HUES64 (cell line): ENCODE results near the gene NUPR1.
"Not testable (repeated sequence)": the region's sequence is repeated elsewhere in the genome, so short reads cannot be mapped to it uniquely, and the experiment has no call there.

Experiments used
- H3K27ac ChIP-seq: 2 replicates; pipeline ENCODE4 v1.7.0; 2013; ENCODE audit warnings: low read depth, low read length, inconsistent platforms
- H3K27me3 ChIP-seq: 2 replicates; pipeline ENCODE4 v1.6.1; 2013; ENCODE audit warnings: mild to moderate bottlenecking, low read length; ENCODE audit not compliant: insufficient read depth
- H3K36me3 ChIP-seq: 2 replicates; pipeline ENCODE4 v1.6.1; 2013; ENCODE audit warnings: mild to moderate bottlenecking, low read length; ENCODE audit not compliant: insufficient read depth
- H3K4me1 ChIP-seq: 2 replicates; pipeline ENCODE4 v1.6.1; 2013; ENCODE audit warnings: mild to moderate bottlenecking, low read length, moderate library complexity; ENCODE audit not compliant: insufficient read depth
- H3K4me3 ChIP-seq: 2 replicates; pipeline ENCODE4 v1.5.1; 2013; ENCODE audit warnings: mild to moderate bottlenecking, low read length, moderate library complexity
- H3K9ac ChIP-seq: 2 replicates; pipeline ENCODE4 v1.6.1; 2013; ENCODE audit warnings: mild to moderate bottlenecking, low read depth, low read length
- H3K9me3 ChIP-seq: 2 replicates; pipeline ENCODE4 v1.6.1; 2013; ENCODE audit warnings: low read depth, low read length; ENCODE audit not compliant: insufficient read depth
- WGBS: fragments of 150-250, 120-280 bp; methylation state at CpG from one replicate; pipeline ENCODE4 v1.1.7; 2013; ENCODE audit warnings: missing lambda C conversion rate; 5-methylcytosine and 5-hydroxymethylcytosine counted together

The NUPR1 gene

GRCh38 chr16:28537964-28538732, 626 bp downstream of the NUPR1 start:
- Histone ChIP-seq H3K27ac (no peak overlapping the region), H3K9ac (no peak overlapping the region), H3K4me1 (no peaks in the 10 kb centered on the region), H3K27me3 (no peaks in the 10 kb centered on the region), H3K9me3 (no peaks in the 10 kb centered on the region), H3K36me3 (no peaks in the 10 kb centered on the region), H3K4me3 (no peak overlapping the region)
- WGBS = 94% methylated on average over 13 of the region's 13 CpGs

GRCh38 chr16:28537076-28537475, 1.7 kb downstream of the NUPR1 start:
- no peak overlapping the region for H3K4me3 ChIP-seq
- no peaks in the 10 kb centered on the region for H3K27me3 ChIP-seq
- H3K27ac ChIP-seq = no peak overlapping the region
- WGBS = 92% methylated on average over 6 of the region's 6 CpGs
- 0 out of 2 replicates have a peak, but pooled peaks cover 2% of the 10 kb centered on the region for H3K4me1 ChIP-seq
- no peaks in the 10 kb centered on the region for H3K36me3 ChIP-seq
- H3K9ac ChIP-seq = no peak overlapping the region
- H3K9me3 ChIP-seq = no peaks in the 10 kb centered on the region

- no peak overlapping the region for H3K27ac ChIP-seq
- no peak overlapping the region for H3K4me3 ChIP-seq
- 0 out of 2 replicates have a peak, but pooled peaks cover 4% of the 10 kb centered on the region for H3K4me1 ChIP-seq
- no peaks in the 10 kb centered on the region for H3K36me3 ChIP-seq
- 85% methylated on average over 5 of the region's 5 CpGs for WGBS
- no peaks in the 10 kb centered on the region for H3K9me3 ChIP-seq
- H3K9ac ChIP-seq = no peak overlapping the region
- H3K27me3 ChIP-seq = no peaks in the 10 kb centered on the region
These were observed 4.0 kb downstream of the NUPR1 start for GRCh38 chr16:28534542-28535373.

- 0 out of 2 replicates have a peak, but pooled peaks cover 4% of the 10 kb centered on the region for H3K4me1 ChIP-seq
- WGBS = 94% methylated on average over 5 of the region's 5 CpGs
- H3K9me3 ChIP-seq = no peaks in the 10 kb centered on the region
- no peaks in the 10 kb centered on the region for H3K27me3 ChIP-seq
- H3K27ac ChIP-seq = no peak overlapping the region
- no peak overlapping the region for H3K4me3 ChIP-seq
- no peak overlapping the region for H3K9ac ChIP-seq
- H3K36me3 ChIP-seq = no peaks in the 10 kb centered on the region
These were observed 5.7 kb downstream of the NUPR1 start for GRCh38 chr16:28532940-28533647.

GRCh38 chr16:28531777-28532744, 6.7 kb downstream of the NUPR1 start:
- H3K4me3 ChIP-seq = no peak overlapping the region
- 74% methylated on average over 9 of the region's 9 CpGs for WGBS

GRCh38 chr16:28529124-28529523, 9.7 kb downstream of the NUPR1 start:
- H3K27me3 ChIP-seq = no peaks in the 10 kb centered on the region

More at GRCh38 chr16:28531777-28532744, 6.7 kb downstream of the NUPR1 start:
- H3K36me3 ChIP-seq = no peaks in the 10 kb centered on the region
- H3K4me1 ChIP-seq = 0 out of 2 replicates have a peak, but pooled peaks cover 4% of the 10 kb centered on the region
- H3K9me3 ChIP-seq = no peaks in the 10 kb centered on the region
- no peaks in the 10 kb centered on the region for H3K27me3 ChIP-seq
- H3K9ac ChIP-seq = no peak overlapping the region
- H3K27ac ChIP-seq = no peak overlapping the region

GRCh38 chr16:28528463-28528867, 10.3 kb downstream of the NUPR1 start:
- 92% methylated on average over 5 of the region's 5 CpGs for WGBS
- H3K27me3 ChIP-seq = no peaks in the 10 kb centered on the region

More at GRCh38 chr16:28529124-28529523, 9.7 kb downstream of the NUPR1 start:
- Histone ChIP-seq H3K4me3 (no peak overlapping the region), H3K9me3 (no peaks in the 10 kb centered on the region), H3K36me3 (no peaks in the 10 kb centered on the region), H3K9ac (no peak overlapping the region), H3K27ac (no peak overlapping the region), H3K4me1 (0 out of 2 replicates have a peak, but pooled peaks cover 4% of the 10 kb centered on the region)

GRCh38 chr16:28527985-28528384, 10.8 kb downstream of the NUPR1 start:
- Histone ChIP-seq H3K27ac (no peak overlapping the region), H3K4me3 (no peak overlapping the region), H3K36me3 (no peaks in the 10 kb centered on the region), H3K9me3 (no peaks in the 10 kb centered on the region), H3K27me3 (no peaks in the 10 kb centered on the region), H3K9ac (no peak overlapping the region), H3K4me1 (0 out of 2 replicates have a peak, but pooled peaks cover 4% of the 10 kb centered on the region)
- 92% methylated on average over 3 of the region's 5 CpGs for WGBS

More at GRCh38 chr16:28528463-28528867, 10.3 kb downstream of the NUPR1 start:
- Histone ChIP-seq H3K36me3 (no peaks in the 10 kb centered on the region), H3K4me1 (0 out of 2 replicates have a peak, but pooled peaks cover 4% of the 10 kb centered on the region), H3K4me3 (no peak overlapping the region), H3K27ac (no peak overlapping the region), H3K9ac (no peak overlapping the region), H3K9me3 (no peaks in the 10 kb centered on the region)

GRCh38 chr16:28527100-28527785, 11.5 kb downstream of the NUPR1 start:
- not testable (repeated sequence) for H3K27me3 ChIP-seq, H3K36me3 ChIP-seq, H3K4me3 ChIP-seq, H3K9ac ChIP-seq, H3K27ac ChIP-seq, H3K4me1 ChIP-seq, H3K9me3 ChIP-seq
- 90% methylated on average over 7 of the region's 7 CpGs for WGBS
